Measurements from ENCODE around the gene NPPB.

NPPB gene

GRCh38 chr1:11882814-11883538, 24.2 kb upstream of the NPPB start:
- TF ChIP-seq PAX5 (IDR thresholded peaks at IDR 0.05; ENCODE audit: insufficient read depth, low read length, severe bottlenecking) (no peak), TAF1 (IDR thresholded peaks at IDR 0.05; ENCODE audit: low read depth, low read length) (no peak), POU2F2 (IDR thresholded peaks at IDR 0.05; ENCODE audit: low read depth, low read length) (no peak), SPI1 (IDR thresholded peaks at IDR 0.05; ENCODE audit: low read depth, low read length) (no peak), POLR2AphosphoS5 (IDR thresholded peaks at IDR 0.05; ENCODE audit: low read depth, low read length) (no peak)
- DNase-seq (ENCODE audit: insufficient read length, low spot score): no peak
- FAIRE-seq: no peak

- DNase-seq (ENCODE audit: insufficient read length, low spot score) (no peak), FAIRE-seq (no peak)
- TF ChIP-seq TAF1 (IDR thresholded peaks at IDR 0.05; ENCODE audit: low read depth, low read length) (no peak), PAX5 (IDR thresholded peaks at IDR 0.05; ENCODE audit: insufficient read depth, low read length, severe bottlenecking) (no peak), POU2F2 (IDR thresholded peaks at IDR 0.05; ENCODE audit: low read depth, low read length) (no peak), POLR2AphosphoS5 (IDR thresholded peaks at IDR 0.05; ENCODE audit: low read depth, low read length) (no peak)
Observed at GRCh38 chr1:11881749-11882441, 23.1 kb upstream of the NPPB start.

DNA sequence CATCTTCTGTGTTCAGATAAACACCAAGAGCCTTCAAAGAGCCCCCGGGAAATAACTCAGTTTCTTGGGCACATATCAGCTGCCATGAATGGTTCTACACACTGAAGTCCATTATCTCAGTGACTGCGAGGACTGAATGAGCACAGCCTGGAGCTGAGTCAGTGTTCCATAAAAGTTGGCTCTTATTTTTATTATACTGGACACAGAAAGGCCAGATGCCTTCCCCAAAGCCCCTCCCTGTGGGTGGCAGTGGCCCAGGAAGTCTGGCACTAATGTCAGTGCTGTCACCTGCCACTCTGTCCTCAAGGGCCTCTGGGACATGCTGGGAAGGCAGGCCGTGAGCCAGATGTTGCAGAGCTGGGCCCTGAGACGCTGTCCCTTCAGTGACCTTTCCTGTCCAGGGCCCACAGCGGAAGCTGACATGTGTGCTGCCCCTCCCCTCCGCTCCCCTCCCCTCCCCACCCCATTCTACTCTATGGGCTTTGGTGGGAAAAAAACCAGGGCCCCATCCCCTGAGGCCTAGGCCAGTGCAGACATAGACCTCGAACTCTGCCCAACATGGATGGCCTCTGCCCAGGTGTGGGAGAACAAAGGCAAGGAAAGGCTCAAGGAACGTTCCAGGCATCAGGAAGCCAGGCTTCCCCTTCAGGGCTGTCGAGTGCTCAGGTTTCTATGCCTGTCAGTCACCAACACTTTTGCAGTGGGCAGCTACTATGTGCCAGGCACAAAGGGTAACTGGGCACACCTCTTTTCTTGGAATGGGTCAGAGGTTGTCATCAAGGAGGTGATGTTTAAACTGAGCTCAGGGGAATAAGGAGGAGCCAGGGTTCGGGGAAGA, 22.4 kb upstream of the NPPB start:
- FAIRE-seq (no peak), DNase-seq (ENCODE audit: insufficient read length, low spot score) (no peak)
- TF ChIP-seq POU2F2 (IDR thresholded peaks at IDR 0.05; ENCODE audit: low read depth, low read length): no peak
- TF ChIP-seq TAF1 (IDR thresholded peaks at IDR 0.05; ENCODE audit: low read depth, low read length): no peak

DNA sequence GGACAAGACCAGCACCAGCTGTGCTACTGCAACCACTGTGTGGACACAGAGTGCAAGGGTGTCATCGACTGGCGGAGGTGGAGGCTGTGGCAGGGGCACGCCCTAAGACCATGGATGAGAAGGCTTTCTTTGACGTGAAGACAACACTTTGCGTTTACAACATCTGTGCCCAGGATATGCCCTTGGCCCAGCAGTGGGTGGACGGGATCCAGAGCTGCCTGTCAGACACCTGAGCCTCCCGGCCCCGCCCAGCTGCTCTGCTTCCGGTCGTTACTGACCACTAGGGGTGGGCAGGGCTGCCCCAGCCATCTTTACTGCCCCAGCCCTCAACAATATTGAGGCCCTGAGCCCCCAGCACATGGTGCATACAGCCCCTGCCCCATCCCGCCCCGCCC, 21.4 kb upstream of the NPPB start:
- FAIRE-seq (no peak), DNase-seq (ENCODE audit: insufficient read length, low spot score) (no peak)
- no peak for TF ChIP-seq PAX5 (IDR thresholded peaks at IDR 0.05; ENCODE audit: insufficient read depth, low read length, severe bottlenecking)
- no peak for TF ChIP-seq POU2F2 (IDR thresholded peaks at IDR 0.05; ENCODE audit: low read depth, low read length)
- TF ChIP-seq TAF1 (IDR thresholded peaks at IDR 0.05; ENCODE audit: low read depth, low read length): no peak
- TF ChIP-seq POLR2AphosphoS5 (IDR thresholded peaks at IDR 0.05; ENCODE audit: low read depth, low read length): no peak
- no peak for TF ChIP-seq SPI1 (IDR thresholded peaks at IDR 0.05; ENCODE audit: low read depth, low read length)
- no peak for TF ChIP-seq POLR2A (IDR thresholded peaks at IDR 0.05; ENCODE audit: low read depth, low read length)

DNA sequence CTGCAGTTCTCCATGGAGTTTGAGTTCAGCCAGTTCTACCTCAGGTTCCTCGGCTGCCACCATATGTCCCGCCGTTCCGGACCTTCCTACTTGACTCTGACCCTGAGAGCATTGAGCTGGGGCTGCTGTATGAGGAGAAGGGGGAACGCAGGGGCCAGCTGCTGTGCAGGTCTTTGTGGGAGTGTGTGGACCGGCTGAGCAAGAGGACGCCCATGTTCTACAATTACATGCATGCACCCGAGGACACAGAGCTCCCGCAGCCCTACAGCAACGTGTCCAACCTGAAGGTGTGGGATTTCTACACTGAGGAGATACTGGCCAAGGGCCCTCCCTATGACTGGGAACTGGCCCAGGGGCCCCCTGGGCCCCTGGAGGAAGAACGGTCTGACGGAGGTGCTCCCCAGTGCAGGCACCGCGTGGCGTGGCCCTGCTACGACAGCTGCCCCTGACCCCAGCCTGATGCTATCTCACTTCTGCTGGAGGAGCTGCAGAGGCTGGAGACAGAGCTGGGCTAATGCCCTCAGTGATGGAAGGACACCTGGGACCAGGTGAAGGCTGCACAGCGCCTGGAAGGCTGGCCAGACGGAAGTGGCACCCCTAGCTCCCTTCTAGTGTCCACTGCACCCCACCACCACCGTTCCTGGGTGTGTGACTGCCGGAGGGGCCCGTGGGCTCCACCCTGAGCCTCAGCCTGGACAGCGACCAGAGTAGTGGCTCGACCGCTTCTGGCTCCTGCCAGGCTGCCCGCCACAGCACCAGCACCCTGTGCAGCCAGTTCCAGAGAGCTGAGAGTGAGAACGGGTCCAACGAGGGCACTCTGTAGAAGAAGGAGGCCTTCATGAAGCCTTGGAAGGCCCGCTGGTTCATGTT, 20.8 kb upstream of the NPPB start:
- no peak for DNase-seq (ENCODE audit: insufficient read length, low spot score)
- TF ChIP-seq POLR2A (IDR thresholded peaks at IDR 0.05; ENCODE audit: low read depth, low read length) (no peak), POLR2AphosphoS5 (IDR thresholded peaks at IDR 0.05; ENCODE audit: low read depth, low read length) (no peak), PAX5 (IDR thresholded peaks at IDR 0.05; ENCODE audit: insufficient read depth, low read length, severe bottlenecking) (no peak), POU2F2 (IDR thresholded peaks at IDR 0.05; ENCODE audit: low read depth, low read length) (no peak), TAF1 (IDR thresholded peaks at IDR 0.05; ENCODE audit: low read depth, low read length) (no peak), SPI1 (IDR thresholded peaks at IDR 0.05; ENCODE audit: low read depth, low read length) (no peak)
- no peak for FAIRE-seq

GRCh38 chr1:11878891-11879190, 20.1 kb upstream of the NPPB start:
- FAIRE-seq (no peak), DNase-seq (ENCODE audit: insufficient read length, low spot score) (no peak)

DNA sequence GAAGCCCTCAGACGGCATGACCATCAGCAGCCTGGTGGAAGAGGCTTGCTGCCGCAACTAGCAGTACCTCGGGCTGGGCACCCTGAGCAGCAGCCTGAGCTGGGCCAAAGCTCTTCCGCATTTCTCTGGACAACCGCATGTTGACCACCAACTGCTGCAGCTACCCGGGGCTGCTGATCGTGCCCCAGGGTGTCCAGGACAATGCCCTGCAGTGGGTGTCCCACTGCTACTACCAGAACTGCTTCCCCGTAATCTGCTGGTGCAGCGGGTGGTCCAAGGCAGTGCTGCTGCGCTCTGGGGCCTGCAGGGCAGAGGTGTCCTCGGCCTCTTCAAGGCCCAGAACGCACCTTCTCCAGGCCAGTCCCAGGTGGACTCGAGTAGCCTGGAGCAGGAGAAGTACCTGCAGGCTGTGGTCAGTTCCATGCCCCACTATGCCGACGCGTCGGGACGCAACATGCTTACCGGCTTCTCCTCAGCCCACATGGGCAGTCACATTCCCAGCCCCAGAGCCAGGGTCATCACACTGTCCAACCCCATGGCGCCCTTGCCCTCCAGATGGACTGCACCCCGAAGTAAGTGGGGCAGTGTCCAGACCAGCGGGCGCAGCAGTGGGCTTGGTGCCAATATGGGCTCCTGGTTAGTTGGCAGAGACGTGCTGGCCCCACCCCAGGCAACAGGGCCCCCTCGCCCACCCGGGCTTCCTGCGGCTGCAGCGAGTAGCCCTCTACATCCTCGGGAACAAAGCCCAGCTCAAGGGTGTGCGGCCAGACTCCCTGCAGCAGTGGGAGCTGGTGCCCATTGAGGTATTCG, 19.5 kb upstream of the NPPB start:
- TF ChIP-seq POLR2A (IDR thresholded peaks at IDR 0.05; ENCODE audit: low read depth, low read length) (no peak), POU2F2 (IDR thresholded peaks at IDR 0.05; ENCODE audit: low read depth, low read length) (no peak), POLR2AphosphoS5 (IDR thresholded peaks at IDR 0.05; ENCODE audit: low read depth, low read length) (no peak), SPI1 (IDR thresholded peaks at IDR 0.05; ENCODE audit: low read depth, low read length) (no peak), PAX5 (IDR thresholded peaks at IDR 0.05; ENCODE audit: insufficient read depth, low read length, severe bottlenecking) (no peak), TAF1 (IDR thresholded peaks at IDR 0.05; ENCODE audit: low read depth, low read length) (no peak)
- no peak for FAIRE-seq
- no peak for DNase-seq (ENCODE audit: insufficient read length, low spot score)

More at GRCh38 chr1:11878891-11879190, 20.1 kb upstream of the NPPB start:
- TF ChIP-seq POLR2AphosphoS5 (IDR thresholded peaks at IDR 0.05; ENCODE audit: low read depth, low read length) (no peak), POU2F2 (IDR thresholded peaks at IDR 0.05; ENCODE audit: low read depth, low read length) (no peak), TAF1 (IDR thresholded peaks at IDR 0.05; ENCODE audit: low read depth, low read length) (no peak), PAX5 (IDR thresholded peaks at IDR 0.05; ENCODE audit: insufficient read depth, low read length, severe bottlenecking) (no peak), POLR2A (IDR thresholded peaks at IDR 0.05; ENCODE audit: low read depth, low read length) (no peak), SPI1 (IDR thresholded peaks at IDR 0.05; ENCODE audit: low read depth, low read length) (no peak)

GRCh38 chr1:11877074-11877473, 18.3 kb upstream of the NPPB start:
- TF ChIP-seq TAF1 (IDR thresholded peaks at IDR 0.05; ENCODE audit: low read depth, low read length): no peak
- no peak for TF ChIP-seq PAX5 (IDR thresholded peaks at IDR 0.05; ENCODE audit: insufficient read depth, low read length, severe bottlenecking)
- no peak for TF ChIP-seq POLR2AphosphoS5 (IDR thresholded peaks at IDR 0.05; ENCODE audit: low read depth, low read length)
- TF ChIP-seq POLR2A (IDR thresholded peaks at IDR 0.05; ENCODE audit: low read depth, low read length): no peak
- TF ChIP-seq SPI1 (IDR thresholded peaks at IDR 0.05; ENCODE audit: low read depth, low read length): no peak
- no peak for TF ChIP-seq POU2F2 (IDR thresholded peaks at IDR 0.05; ENCODE audit: low read depth, low read length)
- no peak for FAIRE-seq

More at GRCh38 chr1:11877074-11877473, 18.3 kb upstream of the NPPB start:
- no peak for DNase-seq (ENCODE audit: insufficient read length, low spot score)
